Measurements from ENCODE around the gene WDR46.

DNA sequence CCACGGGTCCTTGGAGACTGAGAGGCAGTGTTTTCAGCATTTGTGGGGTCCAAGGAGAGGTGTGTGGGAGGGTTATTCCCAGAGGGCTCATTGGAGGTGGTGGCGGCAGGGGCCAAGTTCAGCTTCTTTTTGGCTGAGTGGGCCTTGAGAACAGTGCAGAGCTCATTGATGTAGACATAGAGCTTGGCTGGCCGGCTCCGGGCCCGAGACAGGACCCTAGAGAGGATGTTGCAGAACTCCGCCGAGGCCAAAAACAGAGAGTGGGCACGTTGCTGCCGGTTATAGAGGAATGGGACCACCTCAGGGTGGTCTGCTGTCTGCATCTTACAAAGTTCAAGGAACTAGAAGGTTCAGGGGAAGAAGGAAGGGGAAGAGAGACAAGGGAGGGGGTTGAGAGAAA, 32.2 kb upstream of the WDR46 start:
- TF ChIP-seq, protein P1, sequence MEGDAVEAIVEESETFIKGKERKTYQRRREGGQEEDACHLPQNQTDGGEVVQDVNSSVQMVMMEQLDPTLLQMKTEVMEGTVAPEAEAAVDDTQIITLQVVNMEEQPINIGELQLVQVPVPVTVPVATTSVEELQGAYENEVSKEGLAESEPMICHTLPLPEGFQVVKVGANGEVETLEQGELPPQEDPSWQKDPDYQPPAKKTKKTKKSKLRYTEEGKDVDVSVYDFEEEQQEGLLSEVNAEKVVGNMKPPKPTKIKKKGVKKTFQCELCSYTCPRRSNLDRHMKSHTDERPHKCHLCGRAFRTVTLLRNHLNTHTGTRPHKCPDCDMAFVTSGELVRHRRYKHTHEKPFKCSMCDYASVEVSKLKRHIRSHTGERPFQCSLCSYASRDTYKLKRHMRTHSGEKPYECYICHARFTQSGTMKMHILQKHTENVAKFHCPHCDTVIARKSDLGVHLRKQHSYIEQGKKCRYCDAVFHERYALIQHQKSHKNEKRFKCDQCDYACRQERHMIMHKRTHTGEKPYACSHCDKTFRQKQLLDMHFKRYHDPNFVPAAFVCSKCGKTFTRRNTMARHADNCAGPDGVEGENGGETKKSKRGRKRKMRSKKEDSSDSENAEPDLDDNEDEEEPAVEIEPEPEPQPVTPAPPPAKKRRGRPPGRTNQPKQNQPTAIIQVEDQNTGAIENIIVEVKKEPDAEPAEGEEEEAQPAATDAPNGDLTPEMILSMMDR (IDR thresholded peaks at IDR 0.05; ENCODE audit: insufficient read depth, low read length), result no peak
- no peak for TF ChIP-seq POLR2AphosphoS5 (IDR thresholded peaks at IDR 0.05; ENCODE audit: low read depth)

All from HL-60 (cell line).